HepG2 (cell line): ENCODE results near the gene BLOC1S1. TPM values are rescaled to one million over a fixed set of nuclear protein-coding genes. Genes with fewer than 3 reads are reported as not detected.
A peak's percentile ranks its signal among the peaks of the same experiment; 100 is the strongest.

Experiments
- CBX5 ChIP-seq: sonication (generic); formaldehyde crosslinking; IDR thresholded peaks from 2 replicates; pipeline ENCODE4 v1.4.0; 2020; ENCODE audit warnings: missing genetic modification reagents, borderline replicate concordance
- DPF2 ChIP-seq: sonication (generic); formaldehyde crosslinking; IDR thresholded peaks from 2 replicates; pipeline ENCODE4 v1.4.0; 2020; ENCODE audit warnings: mild to moderate bottlenecking, low read depth, missing genetic modification reagents, borderline replicate concordance
- GFI1 ChIP-seq: sonication (generic); formaldehyde crosslinking; IDR thresholded peaks from 2 replicates; pipeline ENCODE4 v1.5.0; 2020; ENCODE audit warnings: missing genetic modification reagents, mild to moderate bottlenecking, borderline replicate concordance
- HDAC2 ChIP-seq: sonication (generic); formaldehyde crosslinking; IDR thresholded peaks from 2 replicates; pipeline ENCODE4 v1.4.0; 2020; ENCODE audit warnings: missing genetic modification reagents
- KLF12 ChIP-seq: sonication (generic); formaldehyde crosslinking; IDR thresholded peaks from 2 replicates; pipeline ENCODE4 v1.4.0; 2020; ENCODE audit warnings: missing genetic modification reagents, borderline replicate concordance
- MAFF ChIP-seq: IDR thresholded peaks from 2 replicates; pipeline ENCODE4 v1.6.1; 2011; ENCODE audit warnings: low read depth, low read length, improper control_type of control experiment
- MZF1 ChIP-seq: sonication (generic); formaldehyde crosslinking; IDR thresholded peaks from 2 replicates; pipeline ENCODE4 v1.8.1; 2023; ENCODE audit warnings: mild to moderate bottlenecking, missing genetic modification reagents, borderline replicate concordance
- USF2 ChIP-seq, 2 experiments: sonication (generic) in 1 of 2; formaldehyde crosslinking in 1 of 2; IDR thresholded peaks; 2 replicates each; pipeline versions ENCODE4 v1.5.1 to v1.6.1; 2011 to 2020; ENCODE audit warnings: borderline replicate concordance in 1 of 2, low read depth in 1 of 2, low read length in 1 of 2, mild to moderate bottlenecking in 1 of 2, missing genetic modification reagents in 1 of 2, moderate library complexity in 1 of 2
- ZNF18 ChIP-seq: sonication (generic); formaldehyde crosslinking; IDR thresholded peaks from 2 replicates; pipeline ENCODE4 v1.8.0; 2022; ENCODE audit warnings: mild to moderate bottlenecking, missing genetic modification reagents; ENCODE audit not compliant: insufficient replicate concordance
- ZNF326 ChIP-seq: sonication (generic); formaldehyde crosslinking; IDR thresholded peaks from 2 replicates; pipeline ENCODE4 v1.4.0; 2020; ENCODE audit warnings: missing genetic modification reagents, borderline replicate concordance
- ZNF34 ChIP-seq: sonication (generic); formaldehyde crosslinking; IDR thresholded peaks from 2 replicates; pipeline ENCODE4 v1.4.0; 2020; ENCODE audit warnings: mild to moderate bottlenecking, missing genetic modification reagents, borderline replicate concordance
- ZNF383 ChIP-seq: sonication (generic); formaldehyde crosslinking; IDR thresholded peaks from 2 replicates; pipeline ENCODE4 v1.4.0; 2020; ENCODE audit warnings: missing genetic modification reagents, mild to moderate bottlenecking, borderline replicate concordance
- ZNF770 ChIP-seq: sonication (generic); formaldehyde crosslinking; IDR thresholded peaks from 2 replicates; pipeline ENCODE4 v1.5.0; 2020; ENCODE audit warnings: mild to moderate bottlenecking, missing genetic modification reagents
- polyA plus RNA-seq, 8 experiments: library from polyadenylated mRNA; depleted of rRNA in 3 of 8; stranded (reverse) in 7 of 8; unstranded in 1 of 8; fragments of >200 nt; fragmentation: Illumina TruSeq in 4 of 8; extraction: Trizol in 4 of 8; gene quantifications; 2 replicates each; pipeline versions ENCODE4 v1.2.1 to v1.2.3, GENCODE V29; 2011 to 2016; ENCODE audit warnings: low read depth in 4 of 8, missing spikeins in 1 of 8, mixed read lengths in 1 of 8; ENCODE audit not compliant: insufficient read depth in 1 of 8
- total RNA-seq, 5 experiments: library from RNA; depleted of rRNA; stranded (reverse); fragments of >200 nt; fragmentation: Illumina TruSeq; extraction: Trizol; gene quantifications; 2 replicates each; pipeline ENCODE4 v1.2.3, GENCODE V29; 2016; ENCODE audit warnings: low read depth in 1 of 5
- TF ChIP-seq, protein P1 (sequence below): sonication (generic); formaldehyde crosslinking; IDR thresholded peaks from 2 replicates; pipeline ENCODE4 v1.5.0; 2020; ENCODE audit warnings: mild to moderate bottlenecking, missing genetic modification reagents
- TF ChIP-seq, protein P2 (sequence below): sonication (generic); formaldehyde crosslinking; IDR thresholded peaks from 2 replicates; pipeline ENCODE4 v1.5.0; 2020; ENCODE audit warnings: mild to moderate bottlenecking, missing genetic modification reagents, moderate library complexity

Gene BLOC1S1
- total and polyA plus RNA-seq, 2 of the 13 experiments (the other 11 are each of a cell fraction or from before 2014, with no cell fraction given) = 55.1 to 95.3 TPM

DNA sequence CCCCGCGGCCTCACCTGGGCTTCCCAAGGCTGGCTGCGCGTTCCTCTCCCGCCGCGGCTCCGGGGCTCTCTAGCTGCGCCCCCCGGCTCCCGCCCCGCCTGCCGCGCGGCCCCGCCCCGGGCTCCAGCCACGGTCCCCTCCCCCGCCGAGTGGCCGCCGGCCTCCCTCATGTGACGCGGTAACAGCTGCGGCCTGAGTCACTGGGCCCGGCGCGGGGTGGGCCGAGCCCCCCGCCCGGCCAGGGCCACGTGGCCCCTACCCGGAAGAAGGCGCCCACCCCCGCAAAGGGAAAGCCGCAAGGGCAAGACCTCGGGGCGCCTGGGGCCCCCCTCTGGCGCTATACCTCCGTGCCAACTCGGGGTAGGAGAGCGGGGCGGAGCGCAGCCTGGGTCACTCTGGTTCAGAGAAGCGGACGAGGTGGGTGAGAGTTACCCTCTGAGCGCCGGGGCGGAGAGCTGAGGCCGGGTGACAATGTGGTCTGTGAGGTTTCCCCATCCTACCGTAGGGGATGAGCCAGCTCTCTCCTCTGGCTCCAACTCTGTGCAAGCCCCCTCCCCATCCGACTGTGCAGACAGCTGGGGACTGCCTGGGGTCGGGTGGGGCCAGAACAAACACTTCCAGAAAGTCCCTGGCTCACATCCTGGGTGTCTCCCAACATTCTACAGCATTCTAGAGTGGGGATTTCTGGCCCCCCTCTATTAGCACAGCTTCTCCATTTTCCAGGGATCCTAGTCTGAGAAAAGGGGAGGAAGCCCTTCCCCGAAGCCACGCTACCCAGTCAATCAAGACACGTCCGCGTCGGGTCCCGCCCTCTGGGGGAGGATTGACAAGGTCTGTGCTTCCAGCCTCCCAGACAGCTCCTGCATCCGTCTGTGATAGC is 13.3 kb downstream of the BLOC1S1 start, which contains the start of gene CD63 (continued):
- peak; percentile 62; the same call in 1 of the 2 replicates for TF ChIP-seq ZNF770 (CRISPR knock-in tag)
- no peak for TF ChIP-seq ZNF34 (CRISPR knock-in tag)
- TF ChIP-seq HDAC2 (CRISPR knock-in tag) = peak; percentile 5; the same call in 1 of the 2 replicates
- no peak for TF ChIP-seq MZF1 (CRISPR knock-in tag)
- peak; percentile 52; the same call in 1 of the 2 replicates for TF ChIP-seq USF2 (IDR thresholded peaks at IDR 0.05; ENCODE audit: low read depth, low read length)
- peak; percentile 82; the same call in 1 of the 2 replicates for TF ChIP-seq USF2 (CRISPR knock-in tag; IDR thresholded peaks at IDR 0.05; ENCODE audit: borderline replicate concordance)
- TF ChIP-seq, protein P1, sequence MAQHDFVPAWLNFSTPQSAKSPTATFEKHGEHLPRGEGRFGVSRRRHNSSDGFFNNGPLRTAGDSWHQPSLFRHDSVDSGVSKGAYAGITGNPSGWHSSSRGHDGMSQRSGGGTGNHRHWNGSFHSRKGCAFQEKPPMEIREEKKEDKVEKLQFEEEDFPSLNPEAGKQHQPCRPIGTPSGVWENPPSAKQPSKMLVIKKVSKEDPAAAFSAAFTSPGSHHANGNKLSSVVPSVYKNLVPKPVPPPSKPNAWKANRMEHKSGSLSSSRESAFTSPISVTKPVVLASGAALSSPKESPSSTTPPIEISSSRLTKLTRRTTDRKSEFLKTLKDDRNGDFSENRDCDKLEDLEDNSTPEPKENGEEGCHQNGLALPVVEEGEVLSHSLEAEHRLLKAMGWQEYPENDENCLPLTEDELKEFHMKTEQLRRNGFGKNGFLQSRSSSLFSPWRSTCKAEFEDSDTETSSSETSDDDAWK (CRISPR knock-in tag) = no peak
- TF ChIP-seq, protein P2, sequence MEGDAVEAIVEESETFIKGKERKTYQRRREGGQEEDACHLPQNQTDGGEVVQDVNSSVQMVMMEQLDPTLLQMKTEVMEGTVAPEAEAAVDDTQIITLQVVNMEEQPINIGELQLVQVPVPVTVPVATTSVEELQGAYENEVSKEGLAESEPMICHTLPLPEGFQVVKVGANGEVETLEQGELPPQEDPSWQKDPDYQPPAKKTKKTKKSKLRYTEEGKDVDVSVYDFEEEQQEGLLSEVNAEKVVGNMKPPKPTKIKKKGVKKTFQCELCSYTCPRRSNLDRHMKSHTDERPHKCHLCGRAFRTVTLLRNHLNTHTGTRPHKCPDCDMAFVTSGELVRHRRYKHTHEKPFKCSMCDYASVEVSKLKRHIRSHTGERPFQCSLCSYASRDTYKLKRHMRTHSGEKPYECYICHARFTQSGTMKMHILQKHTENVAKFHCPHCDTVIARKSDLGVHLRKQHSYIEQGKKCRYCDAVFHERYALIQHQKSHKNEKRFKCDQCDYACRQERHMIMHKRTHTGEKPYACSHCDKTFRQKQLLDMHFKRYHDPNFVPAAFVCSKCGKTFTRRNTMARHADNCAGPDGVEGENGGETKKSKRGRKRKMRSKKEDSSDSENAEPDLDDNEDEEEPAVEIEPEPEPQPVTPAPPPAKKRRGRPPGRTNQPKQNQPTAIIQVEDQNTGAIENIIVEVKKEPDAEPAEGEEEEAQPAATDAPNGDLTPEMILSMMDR = peak; percentile 17; the same call in 1 of the 2 replicates
- TF ChIP-seq ZNF326 = no peak
- no peak for TF ChIP-seq KLF12 (CRISPR knock-in tag)
- peak; percentile 73; the same call in 1 of the 2 replicates for TF ChIP-seq GFI1 (CRISPR knock-in tag)
- TF ChIP-seq ZNF18 (CRISPR knock-in tag) = no peak
- no peak for TF ChIP-seq CBX5 (CRISPR knock-in tag)
- TF ChIP-seq DPF2 (CRISPR knock-in tag) = no peak
- no peak for TF ChIP-seq ZNF383
- TF ChIP-seq MAFF = no peak
